ENCODE data around the gene ENTHD1. TPM values are rescaled to one million over a fixed set of nuclear protein-coding genes. Genes with fewer than 3 reads are reported as not detected.

Gene ENTHD1
- total and polyA plus RNA-seq, 2 donors (not counting 3 experiments of a cell fraction or from before 2014, with no cell fraction given) = not detected

GRCh38 chr22:39859903-39860588 is 33.5 kb downstream of the ENTHD1 start:
- intact Hi-C loops (cut with micrococcal nuclease) (no loop called here), dilution Hi-C loops (cut with MboI; ENCODE audit: extremely low pct_ligation_motif_present, low sequenced_read_pairs) (no loop called here)
- ChIA-PET CTCF (no interaction called here), POLR2A (no interaction called here)
- H3K9me1 ChIP-seq (replicated peaks; ENCODE audit: control insufficient read depth, extremely low read depth, insufficient read depth, low read length) = no peaks in the 10 kb centered on the region
- no peak for DNase-seq (ENCODE audit: low read depth, low spot score)
- H3K9me3 ChIP-seq (replicated peaks; ENCODE audit: control insufficient read depth, insufficient read depth, low read length) = no peaks in the 10 kb centered on the region
- no TSS peak for BruUV-seq (replicated peaks)
- FAIRE-seq = no peak
- no peaks in the 10 kb centered on the region for H3K36me3 ChIP-seq (ENCODE audit: control insufficient read depth in 2 of 2, extremely low read depth in 1 of 2, insufficient read depth in 2 of 2, low read length in 2 of 2)
- no peak overlapping the region for H3K27ac ChIP-seq (ENCODE audit: insufficient read depth, low read depth, low read length)
- no peaks in the 10 kb centered on the region for H3K4me1 ChIP-seq (ENCODE audit: control insufficient read depth, extremely low read depth, insufficient read depth, low read length)
- peaks cover 2 to 9% of the 10 kb centered on the region in 2 experiments for H3K27me3 ChIP-seq (ENCODE audit: control insufficient read depth in 2 of 2, insufficient read depth in 2 of 2, low read length in 2 of 2)
- H4K20me1 ChIP-seq (replicated peaks; ENCODE audit: control insufficient read depth, extremely low read depth, insufficient read depth, low read length) = no peaks in the 10 kb centered on the region
- no peaks in the 10 kb centered on the region for H3K79me2 ChIP-seq (ENCODE audit: control insufficient read depth, insufficient read depth, low read length)
- H3K4me3 ChIP-seq (replicated peaks in 1 of 3; ENCODE audit: insufficient read depth in 1 of 3, low read depth in 1 of 3, low read length in 3 of 3) = no peak overlapping the region
- H3K4me2 ChIP-seq (ENCODE audit: insufficient read depth, low read length) = no peak overlapping the region
- no peak for TF ChIP-seq MAX (IDR thresholded peaks at IDR 0.05; ENCODE audit: insufficient read depth, insufficient read length)
- TF ChIP-seq JUN (IDR thresholded peaks at IDR 0.05; ENCODE audit: borderline replicate concordance, insufficient read depth, insufficient read length, low read depth) = peak; percentile 38
- TF ChIP-seq POLR2A (IDR thresholded peaks at IDR 0.05; ENCODE audit: low read depth, low read length) = no peak
- TF ChIP-seq GATA2 (IDR thresholded peaks at IDR 0.05; ENCODE audit: insufficient read depth, insufficient read length, low read depth, low read length) = no peak
- TF ChIP-seq FOS (IDR thresholded peaks at IDR 0.05; ENCODE audit: borderline replicate concordance, insufficient read depth, low read length) = no peak
- no peak for TF ChIP-seq CTCF (IDR thresholded peaks at IDR 0.05; ENCODE audit: extremely low read depth in 1 of 2, insufficient read depth in 1 of 2, low read depth in 1 of 2, low read length in 2 of 2)
- no peak overlapping the region for H2AFZ ChIP-seq (ENCODE audit: low read depth, low read length)
- H3K9ac ChIP-seq (replicated peaks; ENCODE audit: extremely low read depth, insufficient read depth, low read length) = no peak overlapping the region
